Peyer's patch (tissue), 4 donors: ENCODE results near the gene ELAPOR2. TPM values are rescaled to one million over a fixed set of nuclear protein-coding genes. Genes with fewer than 3 reads are reported as not detected.

Experiments
- DNase-seq, 3 donors: peaks; one replicate each; pipeline ENCODE4 v3.0.0-alpha.2; 2017 to 2019
- H3K27ac ChIP-seq, 4 donors: fragments of 200-600 bp; sonication (generic); one replicate each; pipeline ENCODE4 v1.5.1; 2016 to 2019
- H3K27me3 ChIP-seq, 2 donors: fragments of 200-600 bp; sonication (generic); one replicate each; pipeline ENCODE4 v1.5.1; 2019
- H3K36me3 ChIP-seq, 3 donors: fragments of 200-600 bp; sonication (generic); one replicate each; pipeline ENCODE4 v1.5.1; 2016 to 2019
- H3K4me1 ChIP-seq, 4 donors: fragments of 200-600 bp; sonication (generic); one replicate each; pipeline ENCODE4 v1.5.1; 2016 to 2019
- H3K4me3 ChIP-seq, 4 donors: fragments of 200-600 bp; sonication (generic); 1 replicate in 3 of 4; 2 replicates in 1 of 4; pipeline ENCODE4 v1.5.1; 2016 to 2019; ENCODE audit warnings: mild to moderate bottlenecking in 1 of 4
- H3K9me3 ChIP-seq, 4 donors: fragments of 200-600 bp; sonication (generic); one replicate each; pipeline ENCODE4 v1.5.1; 2016 to 2019; ENCODE audit warnings: mild to moderate bottlenecking in 1 of 4
- POLR2A ChIP-seq, 2 donors: fragments of 450-650 bp; IDR thresholded peaks; one replicate each; pipeline ENCODE4 v1.5.1; 2017; ENCODE audit warnings: antibody characterized with exemption in 2 of 2, mild to moderate bottlenecking in 2 of 2, moderate library complexity in 2 of 2
- total RNA-seq, 4 donors: library from RNA; depleted of rRNA; stranded (reverse); fragments of >200 nt; gene quantifications; one replicate each; pipeline ENCODE4 v1.1.0, GENCODE V29; 2016
- TF ChIP-seq, protein P1 (sequence below), 6 experiments: fragments of 450-650 bp in 4 of 6; fragments of 200-600 bp in 2 of 6; sonication (generic) in 1 of 6; IDR thresholded peaks; one replicate each; pipeline ENCODE4 v1.5.1; 2017 to 2019; ENCODE audit warnings: antibody characterized with exemption in 6 of 6, mild to moderate bottlenecking in 3 of 6, moderate library complexity in 1 of 6

The ELAPOR2 gene
- total RNA-seq, 4 donors from 2014 or later, result 3.3 to 24.8 (median 5.6) TPM

DNA sequence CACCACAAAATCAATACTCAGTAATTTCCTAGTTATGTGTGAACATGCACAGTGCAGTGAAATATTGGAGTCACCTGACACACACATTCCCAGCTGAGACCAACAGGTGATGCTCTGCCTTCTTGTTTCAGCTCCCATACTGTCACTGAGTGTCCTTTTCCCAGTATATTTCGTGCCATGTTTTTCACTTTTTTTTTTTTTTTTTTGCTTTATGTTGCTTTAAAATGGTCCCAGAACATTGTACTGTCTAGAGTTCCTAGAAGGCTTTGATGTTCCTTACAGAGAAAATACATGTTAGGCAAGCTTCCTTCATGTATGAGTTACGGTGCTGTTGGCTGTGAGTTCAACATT lies 45.6 kb downstream of the ELAPOR2 start:
- TF ChIP-seq, protein P1, sequence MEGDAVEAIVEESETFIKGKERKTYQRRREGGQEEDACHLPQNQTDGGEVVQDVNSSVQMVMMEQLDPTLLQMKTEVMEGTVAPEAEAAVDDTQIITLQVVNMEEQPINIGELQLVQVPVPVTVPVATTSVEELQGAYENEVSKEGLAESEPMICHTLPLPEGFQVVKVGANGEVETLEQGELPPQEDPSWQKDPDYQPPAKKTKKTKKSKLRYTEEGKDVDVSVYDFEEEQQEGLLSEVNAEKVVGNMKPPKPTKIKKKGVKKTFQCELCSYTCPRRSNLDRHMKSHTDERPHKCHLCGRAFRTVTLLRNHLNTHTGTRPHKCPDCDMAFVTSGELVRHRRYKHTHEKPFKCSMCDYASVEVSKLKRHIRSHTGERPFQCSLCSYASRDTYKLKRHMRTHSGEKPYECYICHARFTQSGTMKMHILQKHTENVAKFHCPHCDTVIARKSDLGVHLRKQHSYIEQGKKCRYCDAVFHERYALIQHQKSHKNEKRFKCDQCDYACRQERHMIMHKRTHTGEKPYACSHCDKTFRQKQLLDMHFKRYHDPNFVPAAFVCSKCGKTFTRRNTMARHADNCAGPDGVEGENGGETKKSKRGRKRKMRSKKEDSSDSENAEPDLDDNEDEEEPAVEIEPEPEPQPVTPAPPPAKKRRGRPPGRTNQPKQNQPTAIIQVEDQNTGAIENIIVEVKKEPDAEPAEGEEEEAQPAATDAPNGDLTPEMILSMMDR (IDR thresholded peaks at IDR 0.05), result no peak
- no peak for TF ChIP-seq POLR2A (IDR thresholded peaks at IDR 0.05)
- no peaks in the 10 kb centered on the region for H3K27me3 ChIP-seq
- H3K27ac ChIP-seq, result no peak overlapping the region
- no peaks in the 10 kb centered on the region for H3K9me3 ChIP-seq
- H3K36me3 ChIP-seq, result no peaks in the 10 kb centered on the region
- no peak for DNase-seq
- H3K4me3 ChIP-seq, result no peak overlapping the region
- no peaks in the 10 kb centered on the region for H3K4me1 ChIP-seq

DNA sequence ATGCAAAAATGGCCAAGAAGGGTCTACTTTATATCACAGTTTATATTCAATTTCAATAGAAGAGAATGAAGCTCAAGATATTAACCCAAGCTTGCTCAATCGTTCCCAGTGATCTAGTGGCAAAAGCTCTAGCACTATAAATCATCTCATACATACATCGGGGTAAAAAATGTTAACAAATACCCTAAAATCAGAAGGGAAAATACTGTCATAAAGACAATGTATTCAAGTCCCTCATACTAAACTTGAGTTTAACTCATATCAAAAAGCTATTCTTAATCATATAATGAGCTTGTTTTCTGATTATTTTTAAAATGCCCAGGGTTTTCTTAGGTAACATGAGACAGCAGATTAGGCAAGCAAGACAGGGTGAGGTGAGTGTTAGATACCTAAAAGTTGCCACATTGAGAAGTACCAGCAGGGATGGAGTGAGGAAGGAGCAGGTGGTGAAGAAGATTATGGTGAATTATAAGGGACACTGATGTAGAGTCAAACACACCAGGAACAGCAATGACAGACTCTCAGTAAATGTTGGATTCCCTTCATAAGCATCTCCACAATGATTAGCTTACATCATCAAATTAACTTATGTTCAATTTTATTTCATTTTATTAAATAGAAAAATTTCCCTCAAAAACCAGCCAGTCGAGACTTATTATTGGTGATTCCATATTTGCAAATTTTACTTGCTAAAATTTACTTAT lies 46.2 kb downstream of the ELAPOR2 start:
- Histone ChIP-seq H3K4me1 (no peaks in the 10 kb centered on the region), H3K9me3 (no peaks in the 10 kb centered on the region), H3K36me3 (no peaks in the 10 kb centered on the region), H3K27me3 (no peaks in the 10 kb centered on the region), H3K27ac (no peak overlapping the region), H3K4me3 (no peak overlapping the region)
- no peak for DNase-seq
- TF ChIP-seq, protein P1 (IDR thresholded peaks at IDR 0.05), result no peak
- no peak for TF ChIP-seq POLR2A (IDR thresholded peaks at IDR 0.05)

Other genes with a start within 250 kb of the ELAPOR2 start
- 100 to 1,000 TPM; 107 to 221 (median 154) TPM for gene DMTF1, start 92.8 kb upstream of the ELAPOR2 start, total RNA-seq
- 10 to 100 TPM; 29.0 to 88.3 (median 43.6) TPM for gene TMEM243, start 160.1 kb upstream of the ELAPOR2 start, total RNA-seq